Kidney tubule cell (primary cell): ENCODE data around the gene SMAD6.

Source experiments
- DNase-seq: peaks from one replicate; pipeline ENCODE4 v3.0.0-alpha.2; 2018; ENCODE audit warnings: low spot score

The SMAD6 gene

DNA sequence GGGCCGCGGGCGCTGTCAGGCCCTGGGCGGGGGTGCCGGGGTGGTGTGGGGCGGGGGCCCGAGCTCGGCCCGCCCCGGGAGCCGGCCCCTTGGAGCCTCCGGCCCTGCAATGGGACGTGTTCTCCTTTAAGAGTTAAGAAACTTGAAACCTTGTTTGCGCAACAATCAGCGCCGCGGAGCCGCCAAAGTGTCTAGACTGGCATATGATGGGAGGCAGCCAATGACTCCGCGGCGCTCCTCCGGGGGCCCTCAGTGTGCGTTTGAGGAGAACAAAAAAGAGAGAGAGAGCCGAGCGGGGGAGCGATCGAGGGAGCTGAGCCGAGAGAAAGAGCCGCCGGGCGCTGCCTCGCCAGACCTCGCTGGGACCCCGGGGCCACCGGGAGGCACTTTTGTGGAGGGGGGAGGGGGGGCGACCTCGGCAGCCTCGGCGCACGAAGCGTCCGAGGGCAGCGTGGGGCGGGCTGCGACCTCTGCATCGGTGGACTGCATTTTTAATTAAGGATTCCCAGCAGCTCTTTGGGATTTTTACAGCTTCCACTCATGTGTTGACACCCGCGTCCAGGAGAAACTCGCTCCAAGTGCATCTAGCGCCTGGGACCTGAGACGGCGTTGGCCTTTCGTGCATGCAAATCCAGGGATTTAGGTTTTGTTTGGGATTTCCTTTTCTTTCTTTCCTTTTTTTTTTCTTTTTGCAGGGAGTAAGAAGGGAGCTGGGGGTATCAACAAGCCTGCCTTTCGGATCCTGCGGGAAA lies at the start of gene SMAD6:
TSS of gene SMAD6 (plus strand) at position 202 of the 752 bp plus-strand sequence. CDS start 1,023 bp downstream, outside the sequence.
- DNase-seq: peak; percentile 99

- no peak for DNase-seq
Observed at GRCh38 chr15:66652806-66653205, 49.2 kb upstream of the SMAD6 start.

DNA sequence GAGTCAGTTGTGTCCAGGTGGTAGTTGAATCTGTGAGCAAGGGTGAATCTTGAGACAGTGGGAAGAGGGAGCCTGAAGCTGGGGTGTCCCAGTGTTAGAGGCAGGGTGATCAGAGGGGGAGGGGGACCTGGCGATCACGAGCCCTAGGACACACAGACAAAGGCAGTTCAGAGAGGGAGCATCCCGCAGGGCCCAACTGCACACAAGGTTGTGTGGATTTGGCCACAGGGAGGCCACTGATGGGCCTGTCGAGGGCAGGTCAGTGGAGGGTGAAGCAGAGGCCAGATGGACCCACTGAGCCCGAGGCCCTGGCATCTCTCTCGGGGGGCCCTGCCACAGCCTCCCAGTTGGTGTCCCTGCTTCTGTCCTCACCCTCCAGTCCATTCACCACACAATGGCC lies 48.6 kb upstream of the SMAD6 start:
- DNase-seq: no peak

DNA sequence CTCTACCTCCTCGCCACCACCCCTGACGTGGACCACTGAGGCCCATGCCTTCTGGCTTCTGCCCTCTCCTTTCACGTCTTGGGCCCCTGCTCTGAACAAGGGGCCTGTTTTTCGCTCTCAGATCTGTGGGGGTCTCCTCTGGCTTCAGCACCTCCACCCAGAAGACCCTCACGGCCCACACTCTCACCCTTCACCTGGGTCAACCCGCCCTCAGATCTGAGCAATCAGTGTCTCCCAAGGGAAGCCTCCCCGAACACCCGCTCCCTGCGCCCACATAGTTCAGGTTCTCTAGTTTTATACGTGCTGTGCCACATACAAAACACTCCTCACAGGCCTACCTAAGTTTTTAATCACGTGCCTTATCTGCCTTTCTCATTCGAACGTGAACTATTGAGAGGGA lies 48.2 kb upstream of the SMAD6 start:
- no peak for DNase-seq

- DNase-seq: no peak
Observed at GRCh38 chr15:66654361-66654738, 47.7 kb upstream of the SMAD6 start.

GRCh38 chr15:66654739-66655375 lies 47.2 kb upstream of the SMAD6 start:
- DNase-seq: no peak

DNA sequence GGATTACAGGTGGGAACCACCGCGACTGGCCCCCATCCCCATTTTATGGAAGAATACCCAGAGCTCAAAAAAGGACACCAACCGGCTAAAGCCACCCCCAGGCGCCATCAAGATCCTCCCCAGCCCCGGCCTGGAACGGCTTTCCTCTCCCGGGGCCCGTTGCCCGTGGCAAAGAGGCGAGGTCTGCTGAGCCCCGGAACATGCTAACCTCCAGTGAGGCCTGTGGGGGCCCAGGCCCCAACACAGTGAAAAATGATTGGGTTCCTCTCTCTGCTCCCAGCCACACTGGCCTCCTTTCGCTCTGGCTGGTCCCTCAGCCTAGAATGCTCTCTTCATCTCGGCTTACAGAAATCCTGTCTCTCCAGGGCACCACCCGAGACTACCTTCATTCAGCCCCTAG lies 46.5 kb upstream of the SMAD6 start:
- DNase-seq: no peak

- DNase-seq: no peak
Observed at GRCh38 chr15:66655997-66656396, 46.0 kb upstream of the SMAD6 start.

DNA sequence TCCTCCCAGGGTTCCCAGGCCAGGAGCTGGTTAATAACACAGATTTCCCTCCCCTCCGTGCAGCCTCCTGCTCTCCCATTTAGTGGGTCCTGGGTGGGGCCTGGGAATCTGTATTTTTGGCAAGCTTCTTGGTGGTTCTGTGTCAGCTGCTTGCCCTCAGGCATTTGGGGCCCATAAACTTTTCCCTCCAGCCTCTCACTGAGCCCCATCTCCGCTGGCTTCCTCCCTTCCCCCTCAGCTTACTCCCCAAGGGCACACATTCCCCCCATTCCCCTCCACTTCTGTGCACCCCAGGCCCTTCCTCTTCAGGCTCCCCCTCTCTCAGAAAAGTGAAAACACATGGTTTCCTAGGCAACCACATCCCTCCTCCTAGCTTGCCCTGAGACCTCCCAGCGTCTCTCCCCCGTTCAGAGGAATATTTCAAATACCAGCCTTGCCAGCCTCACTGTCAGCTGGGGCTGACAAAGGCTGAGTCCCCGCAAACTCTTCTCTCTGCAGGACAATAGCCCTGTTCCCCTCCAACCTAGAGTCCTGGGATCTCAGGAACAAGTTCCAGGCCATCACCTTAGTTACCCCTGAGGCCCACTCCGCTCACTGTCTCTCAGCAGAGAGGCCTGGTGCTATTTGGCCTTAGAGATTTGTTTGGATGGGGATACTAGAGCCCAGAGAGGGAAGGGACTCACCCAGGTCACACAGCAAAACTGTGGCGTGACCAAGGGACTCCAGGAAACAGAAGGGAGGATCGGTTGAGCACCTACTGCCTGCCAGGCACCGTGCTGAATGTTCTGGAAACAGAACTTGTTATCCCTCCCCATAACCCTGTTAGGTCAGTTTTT lies 44.6 kb upstream of the SMAD6 start:
- no peak for DNase-seq

- no peak for DNase-seq
Observed at GRCh38 chr15:66658044-66658443, 44.0 kb upstream of the SMAD6 start.

GRCh38 chr15:66658855-66659254 lies 43.2 kb upstream of the SMAD6 start:
- no peak for DNase-seq

- no peak for DNase-seq
Observed at GRCh38 chr15:66659384-66659783, 42.7 kb upstream of the SMAD6 start.

DNA sequence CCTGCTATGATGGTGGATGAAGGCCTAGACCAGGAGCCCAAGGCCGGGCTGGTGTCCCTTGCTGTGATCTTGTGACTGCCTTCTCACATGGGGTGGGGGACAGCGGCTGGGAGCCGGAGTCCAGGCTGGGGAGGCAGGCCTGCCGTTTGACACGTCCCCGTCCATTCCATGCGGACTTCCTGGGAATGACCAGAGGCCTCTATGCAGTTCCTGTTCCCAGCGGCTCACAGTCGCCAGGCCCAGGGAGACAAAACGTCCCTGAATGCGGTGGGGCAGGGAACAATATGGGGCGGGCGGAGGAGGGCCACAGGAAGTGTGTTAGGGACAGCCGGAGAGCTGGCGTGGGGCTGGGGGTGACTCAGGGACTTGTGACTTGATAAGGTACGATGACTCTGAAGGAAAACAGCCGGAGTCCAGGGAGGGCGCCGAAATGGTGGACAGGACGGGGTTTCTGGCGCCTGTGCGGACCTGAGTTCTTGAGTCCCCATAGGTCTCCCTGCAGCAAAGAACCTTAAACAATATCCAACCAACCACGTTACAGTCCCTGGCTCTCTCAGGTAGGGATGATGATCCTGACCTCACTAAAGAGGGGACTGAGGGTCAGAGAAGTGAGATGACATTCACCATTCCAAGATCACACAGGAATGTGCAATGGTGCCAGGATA lies 40.5 kb upstream of the SMAD6 start:
- DNase-seq: no peak

DNA sequence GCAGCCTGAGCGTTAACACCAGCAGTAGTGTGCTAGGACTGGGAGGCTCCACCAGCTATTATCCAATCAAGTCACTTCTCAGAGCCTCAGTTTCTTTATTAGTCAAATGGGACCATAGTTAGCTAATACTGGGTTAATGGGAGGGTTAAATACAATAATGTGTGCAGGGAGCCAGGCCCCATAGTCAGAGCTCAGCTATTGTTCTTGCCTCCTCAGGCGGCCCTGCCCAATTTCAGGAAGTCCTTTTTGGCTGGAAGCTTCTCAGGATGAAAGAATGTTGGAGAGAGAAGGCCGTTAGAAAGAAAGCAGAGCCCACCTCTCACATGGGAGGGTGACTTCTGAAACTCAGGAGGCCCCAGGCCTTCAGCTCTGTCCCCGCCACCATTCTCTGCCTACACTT lies 39.5 kb upstream of the SMAD6 start:
- no peak for DNase-seq

- DNase-seq: no peak
Observed at GRCh38 chr15:66663664-66664063, 38.4 kb upstream of the SMAD6 start.

GRCh38 chr15:66670175-66670574 lies 31.9 kb upstream of the SMAD6 start:
- no peak for DNase-seq

- DNase-seq: peak; percentile 62
Observed at GRCh38 chr15:66670762-66671580, 31.1 kb upstream of the SMAD6 start.

- DNase-seq: no peak
Observed at GRCh38 chr15:66672867-66673266, 29.2 kb upstream of the SMAD6 start.

DNA sequence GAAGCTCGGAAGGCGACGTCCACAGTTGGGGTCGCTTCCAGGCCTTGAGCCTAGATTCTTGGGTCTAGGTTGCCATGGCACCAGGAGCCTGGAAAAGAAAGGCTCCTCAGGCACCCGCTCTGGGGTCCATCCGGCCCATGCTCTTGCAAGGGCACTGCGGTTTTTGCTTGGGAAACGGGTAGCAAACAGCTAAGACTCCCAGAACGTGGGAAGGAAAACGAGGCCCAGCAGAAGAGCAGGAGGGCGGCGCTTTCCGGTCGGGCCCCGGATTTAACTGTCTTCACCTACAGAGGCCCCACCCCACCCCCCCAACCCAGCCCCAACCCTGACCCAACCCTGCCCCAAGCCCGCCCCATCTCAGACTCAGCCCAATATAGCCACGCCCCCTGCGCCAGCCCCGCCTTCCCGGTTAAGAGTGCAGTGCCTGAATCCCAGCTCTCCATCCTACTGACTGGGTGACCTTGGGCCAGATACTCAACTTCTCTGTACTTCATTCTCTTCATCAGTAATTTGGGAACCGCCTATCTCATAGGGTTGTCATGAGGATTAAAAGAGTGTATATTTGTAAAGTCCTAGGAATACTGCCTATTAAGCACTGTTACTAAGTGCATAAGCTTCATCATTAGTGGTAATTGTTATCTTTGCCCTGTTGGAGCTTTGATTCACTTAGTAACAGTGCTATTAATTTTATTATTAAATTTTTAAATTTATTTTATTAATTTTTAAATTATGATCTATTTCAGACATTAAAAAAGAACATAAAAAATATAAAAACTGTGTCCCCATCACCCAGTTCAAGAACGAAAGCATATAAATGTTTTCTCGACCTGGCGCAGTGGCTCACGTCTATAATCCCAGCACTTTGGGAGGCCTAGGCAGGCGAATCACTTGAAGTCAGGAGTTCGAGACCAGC lies 28.4 kb upstream of the SMAD6 start:
- DNase-seq: no peak

GRCh38 chr15:66674756-66675155 lies 27.3 kb upstream of the SMAD6 start:
- DNase-seq: no peak
